CD4-positive, alpha-beta T cell treated with Interleukin-4 for 4 hours (primary cell): ENCODE results near the gene DDX17.

Source experiments
- DNase-seq: peaks from one replicate; pipeline ENCODE4 v3.0.0-alpha.2; 2020

The DDX17 gene

GRCh38 chr22:38506118-38506962, at the start of gene DDX17:
Gene DDX17 (minus strand): TSS chr22:38506311.
- DNase-seq: peak; percentile 96

DNA sequence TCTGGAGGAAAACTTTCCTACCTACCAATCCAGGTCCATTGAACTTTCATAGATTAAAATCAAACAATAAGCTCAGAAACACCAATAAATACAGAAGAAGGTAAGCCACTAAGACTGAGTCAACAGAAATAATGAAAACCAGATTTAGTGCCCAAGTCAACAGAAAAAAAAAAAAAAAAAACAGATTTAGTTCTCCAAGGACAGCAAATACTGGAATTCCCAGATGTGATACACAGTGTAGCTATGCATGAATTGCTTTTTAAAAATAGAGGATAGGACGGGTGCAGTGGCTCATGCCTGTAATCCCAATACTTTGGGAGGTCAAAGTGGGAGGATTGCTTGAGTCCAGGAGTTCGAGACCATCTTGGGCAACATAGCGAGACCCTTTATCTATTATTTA, 48.2 kb upstream of the DDX17 start:
- no peak for DNase-seq

DNA sequence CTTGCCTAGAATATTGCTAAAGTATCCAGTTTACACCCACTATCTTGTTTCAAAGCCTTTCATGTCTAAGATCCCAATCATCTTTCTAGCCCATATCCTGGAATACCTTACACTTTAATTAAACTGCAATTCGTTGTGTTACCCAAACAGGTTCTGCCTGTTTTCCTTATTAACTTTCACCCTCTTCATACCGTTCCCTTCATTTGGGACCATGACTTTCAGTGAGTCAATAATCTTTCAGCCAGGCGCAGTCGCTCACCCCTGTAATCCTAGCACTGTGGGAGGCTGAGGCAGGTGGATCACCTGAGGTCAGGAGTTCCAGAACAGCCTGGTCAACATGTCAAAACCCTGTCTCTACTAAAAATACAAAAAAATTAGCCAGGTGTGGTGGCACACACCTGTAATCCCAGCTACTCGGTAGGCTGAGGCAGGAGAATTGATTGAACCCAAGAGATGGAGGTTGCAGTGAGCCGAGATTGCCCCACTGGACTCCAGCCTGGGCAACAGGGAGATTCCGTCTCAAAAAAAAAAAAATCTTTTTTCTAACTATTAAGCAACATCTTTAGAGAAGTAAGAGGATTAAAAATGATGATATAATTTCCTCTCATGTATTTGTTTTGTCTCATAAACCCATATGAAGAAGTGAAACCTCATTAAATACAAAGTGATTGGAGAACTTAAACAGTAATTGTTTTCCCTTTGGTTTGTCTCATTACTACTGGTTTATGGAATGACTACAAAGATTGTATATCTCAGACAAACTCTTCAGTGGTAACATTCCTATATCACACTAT, 43.2 kb upstream of the DDX17 start:
- DNase-seq: no peak

- DNase-seq: no peak
These were observed 34.6 kb upstream of the DDX17 start for GRCh38 chr22:38540701-38541100.

DNA sequence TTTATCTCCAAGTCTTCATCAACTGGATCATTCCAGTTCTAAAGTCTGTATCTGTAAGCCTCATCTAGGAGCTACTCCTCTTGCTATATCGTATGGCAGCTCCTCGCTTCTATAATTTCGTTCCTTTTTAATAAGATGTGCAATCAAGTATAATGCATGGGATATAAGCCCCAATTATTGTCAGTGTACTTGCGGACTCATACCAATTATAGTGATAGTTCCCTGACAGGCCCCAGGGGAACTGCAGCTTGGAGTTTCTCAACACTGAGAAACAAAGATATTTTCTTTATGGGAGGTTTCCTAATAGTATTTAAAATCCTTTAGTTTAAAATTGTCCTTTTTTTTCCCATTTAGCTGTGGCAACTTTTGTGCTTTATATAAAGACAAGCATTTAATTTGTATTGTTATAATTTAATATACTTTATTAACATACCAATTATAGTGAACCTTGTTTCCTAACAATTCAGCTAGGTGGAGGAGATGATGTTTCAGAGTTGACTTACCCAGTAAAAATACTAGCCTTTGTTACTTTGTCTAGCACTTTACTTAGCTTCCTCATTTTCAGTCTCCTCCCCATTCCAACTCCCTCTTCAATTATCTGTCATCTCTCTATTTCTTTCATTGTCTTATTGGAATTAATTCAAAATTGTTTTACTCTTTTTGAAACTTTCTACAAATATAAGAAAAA, 25.3 kb upstream of the DDX17 start:
- DNase-seq: no peak

DNA sequence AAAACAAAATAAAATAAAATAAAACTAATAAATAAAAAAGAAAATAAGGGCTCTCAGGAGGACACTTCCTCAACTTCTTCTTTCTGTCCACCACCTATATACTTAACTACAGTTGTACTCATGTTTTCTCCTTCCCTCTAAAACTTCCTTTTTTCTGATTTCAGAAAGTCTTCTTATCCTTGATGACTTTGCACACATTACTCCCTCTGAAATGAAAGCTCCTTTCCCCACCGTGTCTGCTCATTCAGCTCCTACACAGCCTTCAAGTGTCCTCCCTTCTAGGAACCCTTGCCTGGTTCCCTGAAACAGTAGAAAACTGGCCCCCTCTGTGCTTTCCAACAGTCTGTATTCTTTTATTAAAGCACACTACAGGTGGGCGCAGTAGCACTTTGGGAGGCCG, 18.3 kb upstream of the DDX17 start:
- no peak for DNase-seq

- no peak for DNase-seq
These were observed 17.4 kb upstream of the DDX17 start for GRCh38 chr22:38523479-38523878.

DNA sequence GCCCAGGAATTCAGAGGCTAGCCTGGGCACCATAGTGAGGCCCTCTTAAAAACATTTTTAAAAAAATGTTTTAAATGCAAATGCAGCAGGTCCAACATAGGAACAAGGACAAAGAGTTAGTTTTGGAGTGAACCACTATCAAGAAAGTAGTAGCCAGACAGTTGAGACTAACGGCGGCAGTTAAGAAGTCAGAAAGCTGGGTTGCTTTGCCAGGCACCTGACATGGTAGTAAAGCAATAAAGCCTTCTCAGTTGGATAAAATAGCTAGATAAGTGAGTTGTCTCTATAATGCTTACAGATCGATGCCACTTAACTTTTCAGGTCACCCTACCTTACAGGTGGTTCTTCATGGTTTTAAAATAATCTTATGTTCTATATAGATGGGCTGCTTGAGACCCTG, 16.9 kb upstream of the DDX17 start:
- DNase-seq: no peak

DNA sequence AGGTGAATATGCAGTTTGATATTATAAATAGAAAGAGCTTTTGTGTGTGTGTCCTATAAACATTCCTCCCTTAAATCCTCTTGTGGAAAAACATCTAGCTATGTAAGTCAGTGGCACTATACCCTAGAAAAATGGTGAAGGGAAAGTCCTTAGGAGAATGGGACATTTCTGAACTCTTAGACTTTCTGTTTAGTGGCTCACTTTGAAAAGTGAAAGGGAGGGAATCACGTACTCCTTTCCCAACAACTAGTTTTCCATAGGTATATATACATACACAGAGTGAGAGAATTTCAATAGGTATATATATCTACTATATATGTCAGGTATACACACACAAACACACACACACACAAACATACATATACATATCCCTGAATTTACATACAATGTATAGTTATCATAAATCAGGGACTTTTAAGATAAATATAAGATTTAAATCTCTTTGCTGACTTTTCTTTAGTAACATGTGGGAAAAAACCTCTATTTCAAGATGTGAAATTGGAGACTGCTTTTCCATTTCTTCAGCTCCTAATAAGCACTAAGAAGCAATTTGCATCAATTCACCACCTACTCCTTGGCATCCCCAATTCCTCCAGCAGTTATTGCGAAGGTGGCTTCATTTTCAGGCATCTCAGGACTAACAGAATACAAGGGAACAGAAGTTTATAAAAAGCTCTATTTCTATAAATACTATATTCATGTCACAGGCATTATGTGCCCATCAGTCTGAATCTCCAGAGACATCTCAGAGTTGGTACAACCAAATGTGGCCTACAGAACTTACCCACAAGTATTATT, 13.5 kb upstream of the DDX17 start:
- no peak for DNase-seq

DNA sequence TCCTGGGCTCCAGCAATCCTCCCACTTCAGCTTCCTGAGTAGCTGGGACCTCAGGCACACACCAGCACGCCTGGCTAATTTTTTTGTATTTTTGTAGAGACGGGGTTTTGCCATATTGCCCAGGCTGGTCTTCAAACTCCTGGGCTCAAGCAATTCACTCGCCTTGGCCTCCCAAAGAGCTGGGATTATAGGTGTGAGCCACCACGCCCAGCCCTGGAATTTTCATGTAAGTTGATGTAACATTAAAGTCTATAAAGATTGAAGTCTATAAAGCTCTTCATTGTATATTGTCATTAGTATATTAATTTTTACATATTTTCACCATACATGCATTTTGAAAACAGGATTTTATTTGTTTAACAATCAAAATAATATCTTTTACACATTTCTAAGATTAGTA, 12.5 kb upstream of the DDX17 start:
- DNase-seq: no peak

DNA sequence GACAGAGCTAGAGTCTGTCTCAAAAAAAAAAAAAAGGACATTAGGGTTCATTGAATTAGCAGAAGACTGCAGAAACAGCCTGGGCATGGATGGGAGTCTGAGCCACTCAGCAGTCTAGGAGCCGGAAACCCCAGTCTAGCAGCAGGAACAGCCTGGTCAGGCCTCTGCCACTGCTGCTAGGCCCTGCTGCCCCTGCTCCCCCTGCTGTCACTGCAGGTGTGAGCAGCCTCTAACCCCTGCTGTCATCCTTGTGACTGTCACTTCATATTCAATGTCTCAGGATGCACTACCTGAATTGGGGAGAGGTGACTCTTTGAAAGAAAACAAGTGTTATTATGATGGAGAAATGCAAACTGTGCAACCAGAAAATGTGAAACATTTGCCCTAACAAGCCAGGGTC, 7.0 kb upstream of the DDX17 start:
- peak; percentile 42 for DNase-seq

- no peak for DNase-seq
These were observed 4.4 kb upstream of the DDX17 start for GRCh38 chr22:38510416-38510970.

DNA sequence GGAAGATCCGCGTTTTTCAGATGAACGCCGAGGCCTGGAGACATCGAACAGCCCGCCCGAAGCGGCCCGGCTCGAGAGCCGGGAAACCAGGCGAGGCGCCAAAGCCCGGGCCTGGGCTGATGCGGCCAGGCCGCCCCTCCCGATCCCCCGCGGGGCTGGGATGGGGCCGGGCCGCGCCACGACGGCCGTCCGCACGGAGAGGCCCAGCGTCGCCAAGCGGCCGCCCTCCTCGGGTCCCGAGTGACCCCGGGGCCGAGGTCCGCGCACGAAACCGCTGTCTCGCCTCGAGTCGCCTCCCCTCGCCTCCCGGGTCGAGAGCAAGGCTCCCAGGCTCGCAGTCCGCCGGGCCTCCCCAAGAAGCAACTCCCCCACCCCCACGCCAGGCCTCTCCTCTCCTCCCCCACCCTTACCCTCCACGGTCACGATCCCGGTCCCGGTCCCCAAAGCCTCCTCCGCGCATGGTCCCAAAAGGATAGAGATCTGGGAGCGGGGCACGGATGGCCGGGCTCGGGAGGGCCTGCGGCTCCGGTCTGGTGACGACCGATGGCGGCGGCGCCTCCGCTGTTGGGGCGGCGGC, 482 bp downstream of the DDX17 start:
- DNase-seq: peak; percentile 42

DNA sequence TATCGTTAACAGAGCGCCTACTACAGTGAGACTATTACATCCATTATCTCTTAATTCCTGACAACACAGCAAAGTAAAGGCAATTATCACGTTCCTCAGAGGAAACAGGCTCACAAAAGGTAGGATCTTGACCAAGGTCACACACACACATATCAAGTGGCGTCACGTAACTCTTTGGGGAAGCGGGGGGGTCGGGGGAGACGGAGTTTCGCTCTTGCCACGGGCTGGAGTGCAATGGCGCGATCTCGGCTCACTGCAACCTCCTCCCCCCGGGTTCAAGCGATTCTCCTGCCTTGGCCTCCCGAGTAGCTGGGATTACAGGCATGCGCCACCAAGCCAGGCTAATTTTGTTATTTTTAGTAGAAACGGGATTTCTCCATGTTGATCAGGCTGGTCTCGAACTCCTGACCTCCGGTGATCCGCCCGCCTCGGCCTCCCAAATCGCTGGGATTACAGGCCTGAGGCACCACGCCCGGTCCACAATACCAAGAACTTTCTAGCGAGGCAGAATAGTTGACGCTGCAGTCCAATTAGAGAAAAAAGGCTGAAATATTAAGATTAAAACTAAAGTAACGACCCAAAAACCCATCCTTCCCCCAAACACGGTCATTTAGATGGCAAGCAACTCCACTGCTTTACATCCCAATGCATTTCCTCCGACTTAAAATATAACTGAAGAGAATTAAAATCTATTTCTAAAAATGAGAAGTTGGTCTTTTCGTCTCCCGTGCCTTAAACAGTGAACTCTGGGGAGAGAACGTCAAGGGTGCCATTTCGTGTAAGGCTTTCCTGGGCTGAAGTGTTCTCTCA, 1.2 kb downstream of the DDX17 start:
- DNase-seq: peak; percentile 58

GRCh38 chr22:38503021-38503420, 3.1 kb downstream of the DDX17 start:
- DNase-seq: no peak

- no peak for DNase-seq
These were observed 4.1 kb downstream of the DDX17 start for GRCh38 chr22:38501797-38502672.

GRCh38 chr22:38497869-38498268, 8.2 kb downstream of the DDX17 start:
- DNase-seq: no peak

GRCh38 chr22:38494939-38495338, 11.2 kb downstream of the DDX17 start:
- no peak for DNase-seq

GRCh38 chr22:38494498-38494897, 11.6 kb downstream of the DDX17 start:
- DNase-seq: no peak

DNA sequence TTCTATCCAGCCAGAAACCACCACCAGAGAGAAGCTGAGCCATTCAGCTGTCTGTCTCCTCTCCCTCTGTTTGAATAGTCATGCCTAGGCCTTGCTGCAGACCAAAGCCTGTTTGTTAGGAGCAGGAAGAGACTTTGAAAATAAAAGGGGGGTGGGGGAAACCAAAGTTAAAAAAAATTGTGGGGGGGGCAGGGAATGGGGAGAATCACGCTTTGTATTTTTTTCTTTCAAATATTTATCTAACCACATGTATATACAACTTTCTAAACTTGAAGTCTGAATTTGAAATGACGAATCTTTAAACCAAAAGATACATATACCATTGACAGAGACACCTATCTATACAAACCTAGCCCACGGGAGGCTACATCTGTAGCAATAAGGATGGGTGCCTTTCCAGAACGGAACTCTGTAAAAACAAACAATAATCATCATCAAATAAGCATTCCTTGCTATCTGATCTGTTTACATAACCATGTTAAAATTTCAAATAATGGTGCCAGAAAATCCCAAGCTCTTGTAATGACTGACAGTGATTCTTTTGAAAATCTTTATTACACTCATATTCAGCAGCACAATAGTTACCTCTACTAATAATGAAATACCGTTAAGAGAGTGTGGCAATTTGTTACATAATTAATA, 14.3 kb downstream of the DDX17 start:
- DNase-seq: no peak
